ENCODE measurements around the gene MAP7D3.

Gene MAP7D3

DNA sequence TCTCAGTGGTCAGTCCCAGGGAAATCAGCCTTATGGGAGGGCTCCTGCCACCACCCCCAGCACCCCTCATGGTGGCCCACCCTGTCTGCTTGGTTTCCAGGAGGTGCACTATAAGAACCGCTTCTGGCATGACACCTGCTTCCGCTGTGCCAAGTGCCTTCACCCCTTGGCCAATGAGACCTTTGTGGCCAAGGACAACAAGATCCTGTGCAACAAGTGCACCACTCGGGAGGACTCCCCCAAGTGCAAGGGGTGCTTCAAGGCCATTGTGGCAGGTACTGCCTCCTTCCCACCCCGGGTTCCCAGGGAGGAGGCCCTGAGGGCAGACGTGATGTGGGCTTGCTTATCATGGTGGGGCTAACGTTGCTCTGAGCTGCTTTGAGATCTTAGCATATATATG, 44.3 kb downstream of the MAP7D3 start:
- no peak for DNase-seq (ENCODE audit: low read depth in 2 of 2)

DNA sequence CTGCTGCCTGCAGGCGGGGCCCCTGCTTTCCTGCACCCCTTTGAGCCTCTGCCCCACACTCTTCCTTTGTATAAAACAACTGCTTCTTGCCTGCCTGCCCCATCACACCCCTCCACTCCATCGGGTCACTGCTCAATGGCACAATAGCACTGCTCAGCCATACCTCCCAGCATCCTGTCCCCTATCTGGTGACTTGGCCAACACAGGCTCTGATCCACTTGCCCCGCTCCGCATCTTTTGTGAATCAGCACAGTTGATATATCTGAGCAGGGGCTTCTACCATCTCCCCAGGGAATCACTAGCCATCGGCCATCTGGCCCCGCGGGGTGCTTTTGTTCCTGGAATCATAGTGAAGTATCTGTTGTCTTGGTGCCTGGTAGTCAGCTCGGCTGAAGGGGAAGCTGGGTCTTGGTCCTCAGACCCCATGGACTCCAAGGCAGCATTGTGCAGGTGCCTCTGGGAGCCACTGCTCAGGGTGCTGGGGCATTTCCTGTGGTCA, 45.3 kb downstream of the MAP7D3 start:
- no peak for DNase-seq (ENCODE audit: low read depth in 2 of 2)

GRCh38 chrX:136204571-136204970, 46.6 kb downstream of the MAP7D3 start:
- no peak for DNase-seq (ENCODE audit: low read depth in 2 of 2)

DNA sequence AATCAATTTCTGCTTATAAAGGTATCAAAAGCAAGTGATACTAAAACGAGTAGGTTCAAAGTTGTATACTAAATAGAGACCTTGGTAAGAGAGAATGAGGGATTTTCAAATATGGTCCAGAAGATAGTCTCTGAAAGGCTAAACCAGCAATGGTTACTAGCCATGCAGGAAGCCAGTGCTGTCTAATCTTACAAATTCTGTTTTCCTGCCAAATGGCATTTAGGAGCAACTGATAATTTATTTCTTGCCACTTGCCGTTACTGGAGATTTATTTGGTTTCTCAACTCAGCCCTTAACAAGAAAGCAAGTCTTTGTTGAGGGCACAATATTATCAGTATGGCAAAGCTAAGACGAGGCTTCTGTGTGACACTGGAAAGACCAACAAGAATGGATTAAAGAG, 47.2 kb downstream of the MAP7D3 start:
- no peak for DNase-seq (ENCODE audit: low read depth in 2 of 2)

DNA sequence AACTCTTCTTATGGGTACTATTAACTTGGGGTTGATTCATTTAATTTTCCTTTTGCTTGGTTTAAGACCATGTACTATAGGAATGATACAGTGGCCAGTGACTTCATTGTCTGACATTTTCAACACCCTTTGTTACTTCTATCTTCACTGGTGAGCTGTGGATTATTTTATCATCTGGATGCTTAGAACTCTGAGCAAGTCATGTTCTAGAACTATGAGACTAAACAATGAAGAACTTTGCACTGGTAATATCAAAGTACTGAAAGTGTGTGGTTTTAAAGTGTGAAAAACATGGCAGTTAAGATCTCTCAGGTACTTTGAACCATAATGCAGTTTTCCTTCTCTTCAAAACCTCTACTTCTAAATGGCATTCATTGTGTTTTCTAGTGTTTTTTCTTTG, 47.8 kb downstream of the MAP7D3 start:
- DNase-seq (ENCODE audit: low read depth in 2 of 2): no peak

DNA sequence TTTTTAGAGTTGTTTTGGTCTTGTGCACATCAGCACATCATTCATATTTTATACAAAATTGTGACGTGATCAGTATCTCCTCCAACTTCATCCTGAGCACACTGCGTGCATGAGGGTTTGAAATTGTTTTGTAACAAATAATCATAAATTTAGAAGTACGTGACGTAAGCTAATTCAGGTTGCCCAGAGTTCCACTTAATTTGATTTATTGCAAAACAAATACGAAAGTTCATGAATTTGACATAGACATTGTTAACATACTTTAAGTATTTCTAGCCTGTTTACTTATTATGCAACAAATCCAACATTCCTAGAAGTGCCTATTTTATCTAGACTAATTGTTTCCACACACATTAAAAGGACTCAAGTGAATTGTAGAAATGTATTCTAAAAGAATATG, 48.3 kb downstream of the MAP7D3 start:
- DNase-seq (ENCODE audit: low read depth in 2 of 2): no peak

DNA sequence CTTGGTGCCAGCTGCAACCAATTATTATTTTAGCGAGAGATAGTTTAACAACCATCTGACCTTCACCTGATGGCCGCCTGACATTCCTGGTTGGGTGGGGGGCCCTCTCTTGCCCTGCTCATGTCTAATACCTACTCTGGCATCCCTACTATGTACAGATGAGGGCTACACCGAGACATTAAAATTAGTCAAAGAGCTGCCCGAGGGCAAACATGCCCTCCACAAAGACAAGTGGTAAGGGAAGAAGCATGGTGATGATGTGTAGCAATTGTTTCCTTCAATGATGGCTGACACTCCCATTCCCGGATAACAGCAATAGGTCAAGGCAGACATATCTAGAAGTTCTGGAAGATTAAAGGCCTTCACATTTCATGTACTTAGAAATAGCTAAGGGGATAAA, 49.6 kb downstream of the MAP7D3 start:
- no peak for DNase-seq (ENCODE audit: low read depth in 2 of 2)

GRCh38 chrX:136200466-136200865, 50.7 kb downstream of the MAP7D3 start:
- DNase-seq (ENCODE audit: low read depth in 2 of 2): no peak

DNA sequence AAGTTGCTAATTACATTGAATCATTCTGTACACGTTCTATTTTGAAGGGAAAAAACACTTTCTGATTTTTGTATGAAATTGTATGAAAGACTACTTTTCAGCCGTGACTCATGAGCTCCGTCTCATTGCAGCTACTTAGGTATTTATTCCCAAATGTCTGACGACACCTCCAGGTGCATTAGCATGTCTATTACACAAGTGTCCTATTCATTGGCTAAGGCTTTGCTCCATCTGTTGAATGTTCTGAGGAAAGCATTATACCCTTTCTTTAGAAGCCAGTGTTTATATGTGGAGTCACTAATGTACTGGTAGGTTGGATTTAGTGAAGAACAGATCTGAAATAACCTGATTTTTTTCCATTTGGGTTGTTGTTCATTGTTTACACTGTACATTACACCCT, 51.8 kb downstream of the MAP7D3 start:
- no peak for DNase-seq (ENCODE audit: low read depth in 2 of 2)

GRCh38 chrX:136198678-136199243, 52.4 kb downstream of the MAP7D3 start:
- no peak for DNase-seq (ENCODE audit: low read depth in 2 of 2)

- DNase-seq (ENCODE audit: low read depth in 2 of 2): no peak
These were observed 53.2 kb downstream of the MAP7D3 start for GRCh38 chrX:136198010-136198409.

DNA sequence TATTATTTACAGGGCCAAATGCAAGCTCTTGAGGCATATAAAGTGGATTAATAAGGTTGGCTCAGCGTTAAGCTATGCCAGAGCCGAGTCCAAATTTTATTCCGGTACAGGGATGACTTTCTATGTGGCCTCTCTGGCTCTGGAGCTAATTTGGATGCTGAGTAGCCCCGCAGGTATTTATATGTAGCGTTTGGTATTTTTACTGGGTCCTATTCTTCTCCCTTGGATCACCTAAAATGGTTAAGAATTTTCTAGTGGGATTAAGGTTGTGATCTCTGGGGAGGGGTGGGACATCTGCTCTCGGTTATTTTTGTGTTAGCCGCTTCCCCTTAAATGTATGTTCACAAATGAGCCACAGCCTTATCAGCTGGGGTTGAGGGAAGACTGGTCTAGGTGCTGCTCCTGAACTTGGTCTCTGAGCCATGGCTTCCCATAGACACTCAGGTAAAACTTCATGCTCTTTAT, 54.5 kb downstream of the MAP7D3 start:
- DNase-seq (ENCODE audit: low read depth in 2 of 2): no peak

DNA sequence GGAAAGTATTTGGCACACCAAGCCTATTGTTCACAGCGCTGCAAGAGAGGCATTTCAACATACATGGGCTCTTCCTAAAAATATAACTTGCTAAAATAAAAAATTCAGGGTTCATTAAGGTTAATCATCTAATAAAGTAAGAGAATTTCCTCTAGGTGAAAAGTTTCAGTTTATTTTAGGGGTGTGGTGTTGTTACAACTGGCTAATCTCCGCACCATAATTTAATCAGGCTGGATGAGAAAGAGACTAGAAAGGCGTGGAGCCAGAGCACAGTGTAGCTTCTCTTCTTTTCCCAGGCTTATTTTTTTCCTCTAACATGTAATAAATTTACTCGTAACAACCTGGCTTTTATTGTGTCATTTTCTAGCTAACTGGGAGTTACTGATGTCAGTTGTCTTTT, 56.0 kb downstream of the MAP7D3 start:
- DNase-seq (ENCODE audit: low read depth in 2 of 2): no peak

- DNase-seq (ENCODE audit: low read depth in 2 of 2): no peak
These were observed 56.7 kb downstream of the MAP7D3 start for GRCh38 chrX:136194536-136194935.

DNA sequence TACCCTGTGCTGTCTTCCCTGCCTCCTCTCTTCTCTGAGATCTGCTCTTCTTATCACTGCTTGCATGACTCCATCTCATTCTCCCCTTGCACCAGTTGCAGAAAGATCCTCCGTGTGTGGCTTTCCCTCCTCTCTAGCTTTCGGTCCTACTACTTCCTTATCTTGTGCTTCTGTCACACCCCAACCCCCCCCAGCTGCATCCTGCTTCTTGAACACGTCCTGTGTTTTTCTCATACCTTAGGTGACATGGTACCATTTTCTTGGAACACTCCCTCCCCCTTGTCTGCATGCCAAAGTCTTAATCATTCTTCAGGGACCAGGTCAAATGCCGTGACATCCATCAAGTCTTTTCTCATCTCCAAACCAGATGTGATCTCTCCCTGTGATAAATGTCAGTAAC, 57.4 kb downstream of the MAP7D3 start:
- DNase-seq (ENCODE audit: low read depth in 2 of 2): no peak

GRCh38 chrX:136192839-136193414, 58.3 kb downstream of the MAP7D3 start:
- no peak for DNase-seq (ENCODE audit: low read depth in 2 of 2)

DNA sequence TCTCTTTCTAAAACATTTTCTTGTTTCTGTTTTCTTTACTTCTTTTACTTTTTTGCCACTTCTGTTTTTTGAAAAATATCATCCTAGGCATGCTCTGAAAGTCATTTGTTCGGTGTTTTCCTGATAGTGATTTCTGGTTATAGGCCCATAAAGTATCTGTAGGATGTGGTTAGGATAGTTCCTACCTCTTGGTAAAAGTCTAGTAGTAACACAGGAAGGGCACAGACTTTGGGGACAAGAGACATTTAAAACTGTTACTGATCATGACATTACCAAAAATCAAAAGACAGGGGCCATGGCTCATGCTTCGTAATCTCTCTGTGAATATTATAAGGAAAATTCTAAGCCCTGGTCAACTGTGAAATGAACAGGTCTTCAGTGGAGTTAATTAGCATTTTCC, 59.1 kb downstream of the MAP7D3 start:
- no peak for DNase-seq (ENCODE audit: low read depth in 2 of 2)

- DNase-seq (ENCODE audit: low read depth in 2 of 2): no peak
These were observed 60.0 kb downstream of the MAP7D3 start for GRCh38 chrX:136191171-136191570.

DNA sequence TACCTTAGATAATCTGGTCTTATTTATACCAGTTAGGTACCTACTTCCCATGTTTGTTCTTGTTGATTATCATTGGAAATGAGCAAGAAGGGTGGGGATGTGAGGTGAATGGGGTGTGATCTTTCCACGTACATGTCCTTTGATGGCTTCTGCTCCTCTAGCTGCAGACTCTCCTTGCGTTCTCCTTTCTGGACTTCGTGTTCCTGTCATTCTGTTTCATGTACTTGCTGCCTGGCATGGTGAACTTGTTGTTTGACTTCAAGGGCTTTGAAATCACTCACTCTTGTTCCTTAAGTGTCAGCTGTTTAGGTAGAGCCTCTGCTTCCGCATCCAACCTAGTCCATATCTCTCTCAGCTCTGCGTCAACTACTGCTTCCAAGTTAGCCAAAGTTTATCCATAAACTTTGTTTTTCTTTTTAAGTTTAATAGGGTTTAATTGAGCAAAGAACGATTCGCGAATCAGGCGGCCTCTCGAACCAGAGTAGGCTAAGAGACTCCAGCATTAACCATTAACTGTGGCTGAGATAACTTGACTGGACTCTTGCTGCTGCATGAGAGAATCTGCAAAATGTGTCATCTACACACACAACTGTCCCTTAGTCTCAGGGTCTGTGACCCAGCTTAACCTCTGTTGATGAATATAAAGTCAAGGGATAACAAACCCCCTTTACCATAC, 61.0 kb downstream of the MAP7D3 start:
- DNase-seq (ENCODE audit: low read depth in 2 of 2): no peak

DNA sequence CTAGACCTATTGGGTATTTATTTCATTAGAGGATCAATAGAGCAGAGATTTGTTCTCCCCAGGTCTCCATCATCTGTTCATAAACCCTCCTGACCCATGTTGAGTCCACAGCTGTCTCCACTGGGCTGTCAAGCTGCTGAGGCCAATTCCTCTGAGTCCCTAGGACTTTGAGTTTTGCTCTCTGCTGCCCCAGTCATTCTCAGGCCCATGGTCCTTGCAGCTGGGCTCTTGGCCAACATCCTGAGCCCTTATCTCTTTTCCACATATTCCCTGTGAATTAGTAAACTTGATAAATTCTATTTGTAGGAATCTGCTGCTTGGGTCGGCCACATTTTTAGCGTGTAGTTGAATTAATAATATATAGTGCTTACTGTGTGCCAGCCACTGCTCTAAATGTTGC, 62.0 kb downstream of the MAP7D3 start:
- no peak for DNase-seq (ENCODE audit: low read depth in 2 of 2)

- no peak for DNase-seq (ENCODE audit: low read depth in 2 of 2)
These were observed 65.2 kb downstream of the MAP7D3 start for GRCh38 chrX:136186023-136186413.

DNA sequence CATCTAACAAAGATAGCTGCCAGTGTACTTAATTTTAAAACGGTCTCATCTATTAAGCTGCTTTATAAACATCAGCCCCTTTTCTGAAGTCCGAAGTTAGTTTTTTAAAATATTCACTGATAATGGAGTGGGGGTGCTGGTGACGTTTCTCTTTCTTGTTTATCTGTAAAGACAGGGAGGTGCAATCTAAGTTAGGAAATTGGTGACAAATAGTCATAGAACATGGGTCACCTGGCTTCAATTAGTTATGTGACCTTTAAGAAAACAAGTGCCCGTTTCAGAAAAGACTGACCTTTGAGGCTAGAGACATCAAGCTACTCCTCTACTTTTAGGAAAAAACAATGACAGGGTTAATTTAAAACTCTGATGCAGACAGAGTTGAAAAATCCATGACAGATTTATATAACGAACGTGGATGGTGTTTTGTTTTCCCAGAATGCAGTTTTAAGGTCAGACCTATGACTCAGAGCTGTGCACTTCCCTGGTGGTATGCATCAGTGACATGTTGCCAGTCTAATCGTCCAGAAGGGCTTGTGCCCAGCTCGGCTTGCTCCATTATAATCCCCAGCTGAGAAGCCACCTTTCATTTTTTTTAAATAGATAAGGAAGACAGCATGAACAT, 65.7 kb downstream of the MAP7D3 start:
- DNase-seq (ENCODE audit: low read depth in 2 of 2): no peak

- DNase-seq (ENCODE audit: low read depth in 2 of 2): no peak
These were observed 67.3 kb downstream of the MAP7D3 start for GRCh38 chrX:136183917-136184316.

All from stimulated activated CD4-positive, alpha-beta T cell treated with anti-CD3 and anti-CD28 coated beads, Interleukin-1b, Interleukin-23, amount 100 ng/mL, for 1 hour (primary cell).